Measurements from ENCODE around the gene OR10H2.

DNA sequence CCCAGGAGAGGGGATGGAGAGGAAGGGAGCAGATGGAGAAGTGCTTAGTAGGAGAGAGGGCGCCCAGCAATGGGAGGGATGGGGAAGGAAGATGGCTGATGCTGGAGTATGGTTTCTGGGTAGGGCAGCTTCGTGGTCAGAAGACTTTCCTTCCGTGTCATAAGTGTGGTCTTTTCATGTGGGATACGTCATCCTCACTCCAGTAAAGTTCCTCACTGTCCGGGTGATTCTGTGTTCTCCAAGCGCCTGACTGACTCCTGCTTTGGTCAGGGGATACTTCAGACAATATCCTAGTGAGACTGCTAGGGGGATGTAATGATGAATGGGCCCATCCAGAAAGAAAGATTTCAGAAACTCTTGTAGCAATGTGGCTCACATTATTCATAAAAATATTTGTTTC is 6.1 kb downstream of the OR10H2 start:
- TF ChIP-seq, protein P1, sequence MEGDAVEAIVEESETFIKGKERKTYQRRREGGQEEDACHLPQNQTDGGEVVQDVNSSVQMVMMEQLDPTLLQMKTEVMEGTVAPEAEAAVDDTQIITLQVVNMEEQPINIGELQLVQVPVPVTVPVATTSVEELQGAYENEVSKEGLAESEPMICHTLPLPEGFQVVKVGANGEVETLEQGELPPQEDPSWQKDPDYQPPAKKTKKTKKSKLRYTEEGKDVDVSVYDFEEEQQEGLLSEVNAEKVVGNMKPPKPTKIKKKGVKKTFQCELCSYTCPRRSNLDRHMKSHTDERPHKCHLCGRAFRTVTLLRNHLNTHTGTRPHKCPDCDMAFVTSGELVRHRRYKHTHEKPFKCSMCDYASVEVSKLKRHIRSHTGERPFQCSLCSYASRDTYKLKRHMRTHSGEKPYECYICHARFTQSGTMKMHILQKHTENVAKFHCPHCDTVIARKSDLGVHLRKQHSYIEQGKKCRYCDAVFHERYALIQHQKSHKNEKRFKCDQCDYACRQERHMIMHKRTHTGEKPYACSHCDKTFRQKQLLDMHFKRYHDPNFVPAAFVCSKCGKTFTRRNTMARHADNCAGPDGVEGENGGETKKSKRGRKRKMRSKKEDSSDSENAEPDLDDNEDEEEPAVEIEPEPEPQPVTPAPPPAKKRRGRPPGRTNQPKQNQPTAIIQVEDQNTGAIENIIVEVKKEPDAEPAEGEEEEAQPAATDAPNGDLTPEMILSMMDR (IDR thresholded peaks at IDR 0.05), result no peak
- no peak for TF ChIP-seq POLR2A (IDR thresholded peaks at IDR 0.05)
